Measurements from ENCODE around the gene PTPN3.

PTPN3 gene

DNA sequence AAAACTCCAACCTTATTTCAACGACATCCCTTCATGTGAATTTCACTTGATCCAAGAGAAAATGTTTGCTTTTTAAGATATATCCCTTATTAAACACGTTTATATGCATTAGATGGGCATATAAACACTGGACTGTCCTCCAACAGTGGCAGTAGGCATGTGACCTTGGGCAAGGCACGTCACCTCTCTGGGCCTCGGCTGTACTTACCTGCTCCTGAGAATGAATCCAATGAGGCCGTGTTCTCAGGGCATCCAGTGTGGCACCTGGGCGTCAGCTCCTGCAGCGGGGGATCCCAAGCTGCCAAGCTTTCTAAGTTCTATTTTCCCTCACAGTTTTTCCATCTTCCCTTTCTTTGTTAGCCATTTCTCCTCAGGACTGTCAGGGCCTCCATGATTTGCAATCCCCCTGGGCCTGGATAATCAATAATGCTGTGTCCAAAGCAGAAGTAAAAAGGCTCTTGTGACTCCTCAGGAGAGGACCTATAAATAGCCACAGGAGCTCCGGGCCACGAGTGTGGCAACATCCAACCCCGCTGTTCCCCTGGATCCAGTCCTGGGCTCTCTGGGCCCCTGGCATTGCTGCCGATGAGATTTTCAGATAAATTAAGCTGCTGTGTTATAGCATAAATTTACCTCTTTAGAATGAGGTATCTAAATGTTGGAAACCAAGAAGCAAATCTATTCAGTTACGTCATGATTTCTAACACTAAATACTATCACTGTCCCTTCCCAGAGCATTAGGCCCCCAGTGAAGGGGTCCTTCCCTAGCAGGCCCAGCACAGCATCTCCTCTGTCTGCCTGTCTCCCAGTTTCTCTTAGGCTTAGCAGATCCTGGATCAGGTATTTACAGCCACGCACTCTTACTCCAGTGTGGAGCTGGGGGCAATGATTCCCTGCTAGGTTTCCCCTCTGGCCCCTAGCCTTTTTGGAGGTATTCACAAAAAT is 76.8 kb downstream of the PTPN3 start:
- no peak for DNase-seq

DNA sequence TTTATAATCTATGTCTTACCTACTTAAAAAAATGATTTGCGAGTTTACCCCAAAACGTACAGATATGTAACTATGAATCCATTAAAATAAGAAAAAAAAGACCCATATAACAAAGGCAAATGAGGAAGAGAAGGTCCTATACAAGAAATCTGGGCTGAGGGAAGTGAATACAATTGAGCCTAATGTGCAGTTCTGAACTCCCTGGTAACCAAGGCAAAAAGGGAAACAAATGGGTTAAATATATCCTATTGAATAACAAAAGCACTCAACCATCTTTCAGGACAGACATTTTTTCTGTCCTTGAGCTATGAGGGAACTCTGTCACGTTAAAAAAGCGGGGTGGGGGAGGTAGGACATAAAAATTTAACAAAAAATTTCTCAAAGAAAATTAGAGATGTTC is 78.6 kb downstream of the PTPN3 start:
- DNase-seq = no peak

DNA sequence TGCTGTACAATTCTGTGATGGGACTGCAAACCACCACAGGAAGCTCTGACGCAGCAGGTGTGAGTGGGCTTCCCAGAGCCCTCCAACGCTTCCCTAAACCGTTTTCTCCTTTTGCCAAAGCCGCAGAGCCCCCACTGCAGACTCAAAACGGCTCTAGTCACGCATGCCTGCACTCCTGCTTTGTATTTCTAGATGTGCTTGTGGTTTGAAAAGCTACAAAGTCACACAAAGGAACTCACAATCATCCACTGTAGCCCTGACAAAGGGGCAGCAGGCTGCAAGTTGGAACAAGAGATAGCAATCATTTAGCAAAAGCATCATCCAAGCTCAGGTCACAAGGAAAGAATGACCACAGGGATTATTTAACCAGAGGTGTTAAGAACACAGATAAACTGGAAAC is 79.3 kb downstream of the PTPN3 start:
- no peak for DNase-seq

DNA sequence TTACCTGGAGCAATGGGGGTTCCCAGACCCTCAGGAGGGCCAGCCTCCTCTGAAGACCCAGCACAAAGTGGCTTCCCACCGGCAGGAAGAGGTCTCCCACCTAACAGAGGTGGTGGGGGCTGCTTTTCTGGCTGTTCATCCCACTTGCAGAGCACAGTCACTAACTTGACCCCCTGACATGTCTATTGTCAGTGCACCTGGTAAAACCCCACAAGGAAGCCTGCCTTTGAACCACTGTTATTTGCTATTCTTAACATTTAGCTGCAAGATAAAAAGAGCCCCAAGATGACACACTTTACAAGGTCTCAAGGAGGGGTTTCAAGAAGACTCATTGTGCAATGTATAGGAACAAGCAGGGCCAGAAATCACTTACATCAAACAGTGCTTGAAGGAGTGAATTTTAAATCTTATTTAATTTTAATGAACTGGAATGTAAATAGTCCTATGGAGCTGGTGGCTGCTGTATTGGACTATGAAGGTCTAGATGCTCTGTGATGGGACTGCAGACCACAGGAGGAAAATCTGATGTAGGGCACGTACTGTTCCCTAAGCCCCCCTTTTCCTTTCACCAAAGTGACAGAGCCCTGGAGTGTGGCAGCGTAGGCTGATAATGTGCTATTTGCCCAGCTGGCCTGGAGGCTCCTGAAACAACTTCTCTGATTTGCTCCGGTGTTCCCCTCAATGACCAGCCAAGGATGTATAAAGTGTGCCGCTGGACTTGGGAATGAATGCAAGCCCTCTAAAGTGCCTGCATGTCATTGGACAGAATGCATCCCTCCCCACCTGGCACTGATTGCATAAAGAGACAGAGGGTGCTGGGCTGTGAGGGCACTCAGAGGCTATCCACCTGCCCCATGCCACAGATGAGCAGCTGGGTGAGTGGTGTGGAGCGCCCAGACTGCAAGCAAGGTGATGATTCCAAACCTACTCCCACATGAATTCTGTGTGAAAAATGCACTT is 80.2 kb downstream of the PTPN3 start:
- DNase-seq = no peak

DNA sequence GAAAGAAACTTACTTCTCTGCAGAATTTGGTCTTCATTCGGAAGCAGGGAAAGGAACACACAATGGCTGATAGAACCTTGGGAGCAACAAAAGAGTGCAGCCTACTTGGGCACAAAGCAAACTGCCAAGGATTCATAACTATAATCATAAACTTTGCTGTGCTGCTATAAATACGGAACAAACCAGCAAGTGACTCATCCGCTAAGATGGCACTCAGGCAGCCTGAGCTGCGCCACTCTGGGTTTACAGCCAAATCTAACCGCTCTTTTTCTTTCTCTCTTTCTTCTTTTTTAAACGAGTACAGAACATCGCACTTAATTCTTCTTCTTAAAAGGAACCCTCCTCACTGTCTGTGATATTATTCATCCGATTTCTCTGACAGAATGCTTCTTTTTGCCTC is 81.1 kb downstream of the PTPN3 start:
- DNase-seq = no peak

DNA sequence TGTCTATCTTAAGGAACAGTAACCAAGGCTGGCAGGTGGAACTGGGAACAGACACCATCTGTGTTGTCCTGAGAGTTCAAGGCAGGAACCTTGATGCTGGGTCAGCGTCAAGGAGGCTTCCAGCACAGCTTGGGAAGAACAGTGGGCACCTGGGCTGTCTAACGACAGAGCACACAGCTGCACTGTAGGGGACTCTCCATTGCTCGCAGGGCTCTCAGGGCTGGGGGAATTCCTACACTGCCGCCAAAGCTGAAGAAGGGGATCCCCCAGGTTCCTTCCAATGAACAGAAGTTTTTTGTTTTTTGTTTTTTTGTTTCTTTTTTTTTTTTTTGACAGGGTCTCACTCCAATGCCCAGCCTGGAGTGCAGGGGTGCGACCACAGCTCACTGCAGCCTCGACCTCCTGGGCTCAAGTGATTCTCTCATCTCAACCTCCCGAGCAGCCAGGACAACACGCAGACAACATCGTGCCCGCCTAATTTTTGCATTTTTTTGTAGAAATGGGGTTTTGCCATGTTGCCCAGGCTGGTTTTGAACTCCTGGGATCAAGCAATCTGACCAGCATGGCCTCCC is 81.9 kb downstream of the PTPN3 start:
- DNase-seq = no peak

DNA sequence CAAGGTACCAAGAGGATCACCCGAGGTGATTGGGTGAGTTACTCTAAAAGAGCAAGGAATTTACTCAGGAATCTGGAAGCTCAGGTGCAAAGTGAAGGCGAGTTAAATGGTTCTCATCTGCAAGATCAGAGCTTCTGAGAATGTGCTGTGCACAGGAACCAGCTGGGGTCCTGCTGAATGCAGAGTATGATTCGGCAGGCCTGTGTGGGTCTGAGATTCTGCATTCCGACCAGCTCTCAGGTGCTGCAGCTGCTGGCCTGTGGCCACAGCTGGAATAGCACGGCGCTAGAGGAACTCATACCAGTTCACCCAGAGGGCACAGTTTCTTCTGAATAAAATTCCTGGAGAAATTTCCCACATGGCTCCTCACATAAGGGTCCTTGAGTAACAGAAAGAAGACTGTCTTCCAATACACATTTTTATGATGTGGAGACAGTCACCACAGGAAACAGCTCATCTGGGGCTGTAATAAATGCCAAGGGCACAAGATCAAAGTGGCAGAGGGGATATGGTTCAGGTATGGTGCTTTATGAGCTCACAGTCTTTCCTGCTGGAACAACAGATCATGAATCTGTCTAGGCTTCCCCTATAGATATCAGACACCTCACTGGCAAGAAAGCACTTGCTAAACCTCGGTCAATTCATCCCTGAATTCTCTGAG is 83.9 kb downstream of the PTPN3 start:
- DNase-seq = no peak

DNA sequence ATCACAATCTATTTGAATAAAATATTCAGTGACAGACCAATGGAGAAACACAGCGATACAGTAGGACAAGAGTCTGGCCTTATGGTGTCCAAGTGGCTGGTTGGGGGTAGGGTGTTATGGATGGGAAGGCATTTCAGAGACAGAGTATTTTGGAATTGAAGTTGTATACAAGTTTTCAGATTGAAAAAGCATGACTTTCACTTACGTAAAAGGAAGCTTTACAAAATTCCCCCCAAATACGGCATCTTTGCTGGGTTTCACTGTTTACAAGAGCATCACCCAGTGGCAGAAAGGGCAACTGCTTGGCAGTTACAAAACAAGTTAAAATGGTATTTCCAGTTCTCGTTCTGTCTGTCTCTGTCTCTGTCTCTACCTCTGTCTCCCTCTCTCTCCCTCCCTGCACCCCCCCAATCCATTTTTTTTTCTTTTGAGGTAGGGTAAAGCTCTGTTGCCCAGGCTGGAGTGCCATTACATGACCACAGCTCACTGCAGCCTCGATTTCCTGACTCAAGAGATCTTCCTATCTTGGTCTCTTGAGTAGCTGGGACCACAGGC is 86.2 kb downstream of the PTPN3 start:
- no peak for DNase-seq

DNA sequence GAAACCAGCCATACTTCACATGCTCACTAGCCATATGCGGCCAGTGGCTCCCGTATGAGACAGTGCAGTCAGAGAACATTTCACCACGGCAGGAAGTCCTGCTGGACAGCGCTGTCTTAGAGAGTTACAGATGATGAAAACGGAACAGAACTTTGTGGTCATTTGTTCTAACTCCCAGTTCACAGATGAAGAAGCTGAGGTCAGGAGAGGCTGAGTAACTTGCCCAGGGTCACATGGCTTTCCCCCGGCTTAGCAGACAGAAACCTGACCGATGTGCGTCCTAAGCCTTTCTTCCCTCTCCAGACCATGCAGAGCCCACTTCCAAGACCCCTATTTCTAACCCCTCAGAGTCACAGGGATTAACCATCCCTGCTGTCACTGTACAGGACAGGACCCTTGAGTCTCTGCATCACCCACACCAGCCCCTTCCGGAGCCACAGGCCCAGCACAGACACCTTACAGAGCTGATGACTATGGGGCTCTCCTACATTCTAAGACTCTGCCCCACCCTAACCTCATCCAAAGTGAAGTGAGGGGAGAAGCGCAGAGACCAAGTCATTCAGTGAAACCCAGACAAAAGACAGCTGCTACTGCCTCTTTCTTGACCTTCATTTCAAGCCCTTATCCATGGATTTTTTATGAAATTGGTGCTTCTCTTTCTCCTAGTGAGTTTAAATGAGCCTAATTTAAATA is 86.9 kb downstream of the PTPN3 start:
- no peak for DNase-seq

DNA sequence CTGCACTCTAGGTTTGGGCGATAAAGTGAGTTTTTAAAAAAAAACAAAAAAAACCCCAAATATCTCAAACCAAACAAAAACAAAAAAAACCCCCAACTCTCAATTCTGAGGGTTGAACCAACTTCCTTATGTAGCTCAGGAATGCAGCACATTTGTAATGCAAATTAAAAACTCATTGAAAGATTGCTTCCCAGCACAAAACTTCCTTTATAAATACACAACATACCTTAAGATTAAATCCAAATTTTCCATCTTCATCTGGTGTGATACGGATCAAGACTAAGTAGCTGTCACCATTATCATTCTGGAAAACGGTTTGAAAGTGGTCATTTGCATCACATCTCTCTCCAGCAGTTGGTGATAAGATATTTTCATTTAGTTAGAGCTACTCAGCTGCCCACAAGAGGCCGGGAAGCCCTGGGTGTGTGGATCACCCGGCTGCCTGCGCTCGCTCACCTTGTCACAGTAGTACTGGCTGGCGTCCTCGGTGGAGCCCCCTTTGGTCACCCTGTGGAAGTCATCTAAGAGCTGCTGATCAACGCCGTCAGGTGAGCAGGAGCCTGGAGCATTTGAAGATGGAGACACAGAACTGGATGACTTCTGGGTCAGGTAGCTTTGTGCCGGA is 88.2 kb downstream of the PTPN3 start:
- DNase-seq = no peak

DNA sequence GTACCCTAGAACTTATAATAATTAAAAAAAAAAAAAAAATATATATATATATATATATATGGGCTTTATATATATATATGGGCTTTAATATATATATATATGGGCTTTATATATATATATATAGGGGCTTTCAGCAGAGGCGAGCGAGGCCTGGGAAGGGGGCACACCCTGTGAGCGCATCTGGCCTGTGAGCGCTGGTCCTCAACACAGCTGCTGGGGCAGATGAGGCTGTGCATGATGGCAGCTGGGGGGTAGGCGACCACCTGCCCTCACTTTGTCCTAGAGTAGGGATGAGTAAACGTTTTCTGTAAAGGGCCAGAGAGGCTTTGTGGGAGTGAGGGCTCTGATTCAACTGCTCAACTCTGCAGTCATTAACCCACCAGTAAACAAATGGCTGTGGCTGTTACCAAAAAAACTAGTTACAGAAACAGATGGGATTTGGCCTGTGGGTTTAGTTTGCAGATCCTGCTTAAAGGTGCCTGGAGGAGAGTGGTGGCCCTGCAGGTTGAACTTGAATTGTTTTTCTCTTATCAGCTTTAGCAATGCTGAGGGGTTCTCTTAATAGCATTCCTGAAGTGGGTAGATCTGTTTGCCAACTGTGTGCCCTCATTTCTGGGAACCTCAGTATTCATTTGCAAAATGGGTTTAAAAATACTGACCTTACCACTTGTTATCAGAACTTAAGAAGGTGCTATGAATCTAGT is 89.2 kb downstream of the PTPN3 start:
- no peak for DNase-seq

DNA sequence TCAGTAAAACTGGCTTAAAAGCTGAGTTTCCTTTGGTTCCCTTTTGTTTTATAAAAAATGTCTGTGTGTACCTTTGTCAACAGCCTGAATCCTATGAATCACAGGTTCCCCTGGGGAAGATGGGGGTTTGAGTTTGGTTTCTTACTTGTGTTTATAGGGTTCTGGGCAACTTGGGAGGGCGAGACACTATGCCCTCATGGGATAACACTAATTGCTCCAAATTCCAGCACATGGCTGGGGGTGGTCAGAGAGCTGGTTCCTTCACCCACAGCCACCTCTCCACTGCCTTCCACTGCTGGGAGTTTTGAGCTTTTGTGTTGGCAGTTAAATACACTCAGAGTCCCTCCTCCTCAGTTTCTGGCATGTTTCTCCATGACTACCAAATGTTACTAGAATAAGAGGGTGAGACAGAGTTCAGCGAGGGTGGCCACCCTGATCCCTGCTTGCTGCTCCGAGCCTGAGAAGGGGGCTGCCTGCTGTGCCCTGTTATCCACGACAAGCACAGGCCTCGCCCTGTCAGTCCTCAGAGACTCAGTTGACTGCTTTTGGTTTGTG is 94.3 kb downstream of the PTPN3 start:
- no peak for DNase-seq

DNA sequence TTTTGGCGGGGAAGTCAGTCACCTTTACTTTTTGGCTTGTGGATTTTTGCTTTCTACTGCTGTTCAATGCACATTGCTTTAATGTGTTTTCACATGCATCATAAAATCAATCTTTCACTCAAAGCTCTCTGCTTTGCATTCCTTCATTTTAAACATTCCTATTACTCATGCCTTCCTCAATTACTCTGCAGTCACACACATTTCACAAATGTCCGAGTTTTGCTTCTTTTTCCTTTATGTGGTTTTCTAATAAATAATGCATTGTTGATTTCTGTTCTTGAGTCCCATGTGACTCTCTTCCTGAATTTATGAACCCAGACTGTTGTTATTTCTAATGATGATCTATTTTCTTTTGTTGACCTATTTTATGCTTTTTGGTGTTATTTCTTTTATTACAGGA is 95.0 kb downstream of the PTPN3 start:
- DNase-seq = no peak

DNA sequence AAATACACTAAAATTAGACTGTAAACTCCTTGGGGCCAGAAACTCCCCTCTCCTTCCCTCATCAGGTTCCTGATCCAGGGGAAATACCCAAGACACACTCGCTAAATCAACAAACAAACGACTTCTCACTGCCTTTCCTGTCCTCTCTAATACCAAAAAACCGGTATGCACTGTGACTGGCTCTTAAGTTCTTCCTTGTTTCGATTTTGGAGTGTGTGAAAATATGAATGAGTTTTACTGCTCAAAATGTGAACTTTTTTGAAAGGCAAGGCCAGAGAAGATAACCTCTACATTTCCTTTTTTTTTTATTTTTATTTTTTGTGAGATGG is 96.2 kb downstream of the PTPN3 start:
- no peak for DNase-seq

DNA sequence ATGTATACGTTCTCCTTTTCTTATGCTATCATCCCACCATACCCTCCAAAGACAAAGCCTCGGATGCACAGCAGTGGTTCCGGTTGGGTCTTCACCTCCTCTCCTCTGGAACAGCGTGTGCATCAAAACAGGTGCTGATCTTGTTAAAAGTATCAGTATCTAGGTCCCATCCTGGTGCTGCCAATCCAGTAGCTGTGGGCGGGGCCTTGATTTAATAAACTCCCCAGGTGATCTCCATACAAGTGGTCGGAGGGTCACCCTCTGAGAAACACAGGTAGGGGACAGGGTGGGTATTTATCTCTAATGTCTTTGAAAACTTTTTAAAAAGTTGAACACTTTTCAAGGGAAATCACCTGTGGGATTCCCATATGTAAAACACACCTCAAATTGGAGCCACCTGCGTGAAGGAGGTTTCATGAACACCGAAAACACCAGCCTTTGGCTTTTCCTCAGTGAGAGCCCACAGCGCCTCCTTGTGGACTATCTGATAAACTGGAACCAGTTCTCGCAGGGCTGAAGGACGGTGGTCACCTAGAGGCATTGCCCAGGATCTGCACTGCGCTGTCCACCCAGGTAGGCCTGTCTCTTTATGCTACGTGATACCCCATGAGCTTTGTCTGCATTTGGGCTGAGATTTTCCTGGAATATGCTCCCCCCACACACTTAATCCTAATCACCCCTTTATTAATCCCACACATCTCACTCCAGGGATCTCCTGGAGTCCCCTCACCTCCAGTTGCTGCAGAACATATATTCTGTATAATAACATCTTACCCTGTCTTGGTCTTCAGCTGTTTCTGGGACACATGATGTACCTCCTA is 96.7 kb downstream of the PTPN3 start:
- DNase-seq = no peak

DNA sequence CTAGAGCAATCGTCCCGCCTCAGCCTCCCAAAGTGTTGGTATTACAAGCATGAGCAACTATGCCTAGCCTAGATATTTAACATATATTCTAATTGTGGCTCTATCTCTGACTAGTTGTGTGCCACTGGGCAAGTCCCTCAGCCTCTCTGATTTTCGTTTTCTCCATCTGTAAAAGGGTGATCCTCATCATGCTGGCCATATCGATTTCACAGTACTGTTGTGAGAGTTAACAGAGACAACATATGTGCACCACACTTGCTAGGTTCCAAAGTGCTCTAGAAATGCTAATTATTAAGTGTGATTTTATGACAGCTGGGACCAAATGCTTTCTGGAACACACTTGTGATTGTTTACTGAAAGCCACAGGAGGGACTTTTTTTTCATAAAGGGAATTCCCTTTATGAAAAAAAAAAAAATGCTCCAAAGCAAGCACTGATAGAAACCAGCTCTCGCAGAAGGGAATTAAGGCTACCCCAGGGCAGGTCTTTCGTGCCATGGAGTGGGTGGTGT is 98.8 kb downstream of the PTPN3 start:
- DNase-seq = no peak

DNA sequence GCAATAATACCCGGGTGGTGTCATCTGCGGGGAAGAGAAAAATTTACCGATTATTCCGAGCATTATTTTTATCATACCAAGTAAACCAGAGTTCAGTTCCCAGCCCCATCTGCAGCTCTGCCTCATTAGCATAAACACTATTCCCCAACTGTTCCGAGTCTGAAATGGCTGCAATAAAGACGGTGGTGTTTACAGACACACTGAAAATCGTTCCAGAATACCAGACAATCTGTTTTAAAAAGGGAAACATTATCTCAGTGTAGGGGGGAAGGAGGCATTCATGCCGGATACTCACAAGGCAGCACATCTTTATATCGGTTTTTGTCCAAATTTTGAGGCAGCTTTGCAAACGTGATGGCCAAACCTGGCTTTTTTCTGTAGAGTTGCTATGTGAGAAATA is 106.9 kb downstream of the PTPN3 start:
- DNase-seq = no peak

DNA sequence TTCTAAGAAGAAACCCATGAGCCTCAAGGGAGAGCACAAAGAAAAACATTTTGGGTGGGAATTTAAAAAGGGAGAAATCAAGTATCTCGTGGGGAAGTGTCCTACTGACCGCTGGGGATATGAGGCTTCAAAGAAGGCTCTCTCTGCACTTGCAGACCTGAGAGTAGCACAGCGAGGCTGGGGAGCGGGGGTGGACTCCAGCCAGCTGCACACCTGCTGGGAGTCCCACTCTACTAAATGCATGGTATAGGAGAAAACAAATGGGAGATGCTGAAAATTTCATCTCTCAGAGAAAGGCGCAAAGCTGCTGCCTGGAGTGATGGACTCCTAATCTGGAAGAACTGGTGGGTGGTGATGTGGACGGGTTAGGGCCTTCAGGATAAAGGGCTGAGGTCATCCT is 110.3 kb downstream of the PTPN3 start:
- DNase-seq = no peak

DNA sequence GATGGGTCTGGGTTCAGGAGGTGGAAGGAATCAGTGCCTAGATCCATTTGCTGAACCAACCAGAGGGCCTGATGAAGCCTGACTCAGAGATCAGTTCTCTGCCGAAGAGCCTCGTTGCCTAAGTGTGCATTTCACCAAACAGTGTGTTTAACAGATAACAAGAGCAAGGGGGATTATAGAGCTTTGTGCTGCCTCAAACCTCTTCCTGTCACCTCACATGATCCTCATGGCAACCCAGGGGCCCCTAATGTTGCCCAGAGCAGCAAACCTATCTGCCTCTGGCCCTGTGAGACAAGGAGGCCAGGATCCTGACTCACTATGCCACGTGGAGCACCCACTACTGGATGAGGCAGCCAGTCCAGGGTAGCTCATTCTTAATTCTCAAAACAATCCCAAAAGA is 110.9 kb downstream of the PTPN3 start:
- DNase-seq = no peak

Data from stimulated activated CD4-positive, alpha-beta T cell treated with anti-CD3 and anti-CD28 coated beads, Interleukin-4, amount 100 ng/mL, for 4 hours (primary cell).